ENCODE measurements around the gene PHF2. TPM values are rescaled to one million over a fixed set of nuclear protein-coding genes. Genes with fewer than 3 reads are reported as not detected.

The PHF2 gene
- total RNA-seq, 1 donor from 2014 or later = 7.3 TPM

- ATAC-seq (no peak), DNase-seq (ENCODE audit: low spot score) (peak; percentile 40)
These were observed 99.2 kb downstream of the PHF2 start for GRCh38 chr9:93675336-93676150.

- DNase-seq (ENCODE audit: low spot score) (peak; percentile 41), ATAC-seq (no peak)
These were observed 100.1 kb downstream of the PHF2 start for GRCh38 chr9:93676310-93677047.

DNA sequence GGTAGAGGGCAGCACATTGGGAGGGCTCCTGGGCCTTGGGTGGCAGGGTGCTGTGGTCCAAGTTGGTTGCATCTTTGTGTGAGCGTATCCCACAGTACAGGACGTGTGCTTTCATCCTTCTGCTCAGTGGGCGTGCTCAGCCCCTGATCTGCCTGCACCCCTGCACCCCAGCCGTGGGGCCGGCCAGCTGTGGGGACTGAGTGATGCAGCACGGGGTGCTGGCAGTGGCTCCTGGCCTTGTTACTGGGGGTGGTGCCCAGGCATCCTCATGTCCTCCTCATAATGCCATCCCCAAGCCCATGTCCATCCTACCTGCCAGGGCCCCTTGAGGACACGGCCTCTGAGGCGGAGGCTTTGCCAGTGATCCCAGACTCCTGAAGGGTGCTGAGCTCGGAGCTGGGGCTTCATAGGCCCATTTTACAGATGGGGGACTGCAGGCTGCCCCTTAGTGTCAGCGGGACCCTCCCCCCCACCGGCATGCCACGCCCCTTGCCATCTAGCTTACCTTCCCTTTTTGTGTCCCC lies 100.7 kb downstream of the PHF2 start:
- ATAC-seq = no peak
- DNase-seq (ENCODE audit: low spot score) = peak; percentile 42

DNA sequence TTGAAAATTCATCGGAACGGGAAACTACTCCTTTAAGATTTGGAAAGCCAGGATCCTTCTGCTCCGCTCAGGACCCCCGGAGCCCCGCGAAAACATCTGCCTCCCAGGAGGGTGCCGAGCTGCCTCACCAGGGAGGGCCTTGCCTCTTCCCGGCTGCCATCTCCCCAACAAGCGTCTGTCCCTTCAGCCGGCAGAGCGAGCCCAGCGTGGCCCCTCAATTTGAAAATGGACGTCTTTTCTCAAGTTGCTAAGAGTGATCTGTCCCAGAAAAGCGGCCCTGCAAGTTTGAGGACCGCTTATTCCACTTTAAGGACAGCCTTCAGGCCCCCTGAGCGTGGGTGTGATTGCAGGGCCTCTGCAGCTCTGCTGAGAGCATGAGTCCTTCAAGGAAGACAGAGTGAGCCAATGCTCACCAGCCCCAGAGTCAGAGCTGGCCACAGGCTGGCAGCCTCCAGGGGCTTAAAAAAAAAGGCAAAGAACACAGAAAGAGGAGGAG lies 101.3 kb downstream of the PHF2 start:
- DNase-seq (ENCODE audit: low spot score) = no peak

DNA sequence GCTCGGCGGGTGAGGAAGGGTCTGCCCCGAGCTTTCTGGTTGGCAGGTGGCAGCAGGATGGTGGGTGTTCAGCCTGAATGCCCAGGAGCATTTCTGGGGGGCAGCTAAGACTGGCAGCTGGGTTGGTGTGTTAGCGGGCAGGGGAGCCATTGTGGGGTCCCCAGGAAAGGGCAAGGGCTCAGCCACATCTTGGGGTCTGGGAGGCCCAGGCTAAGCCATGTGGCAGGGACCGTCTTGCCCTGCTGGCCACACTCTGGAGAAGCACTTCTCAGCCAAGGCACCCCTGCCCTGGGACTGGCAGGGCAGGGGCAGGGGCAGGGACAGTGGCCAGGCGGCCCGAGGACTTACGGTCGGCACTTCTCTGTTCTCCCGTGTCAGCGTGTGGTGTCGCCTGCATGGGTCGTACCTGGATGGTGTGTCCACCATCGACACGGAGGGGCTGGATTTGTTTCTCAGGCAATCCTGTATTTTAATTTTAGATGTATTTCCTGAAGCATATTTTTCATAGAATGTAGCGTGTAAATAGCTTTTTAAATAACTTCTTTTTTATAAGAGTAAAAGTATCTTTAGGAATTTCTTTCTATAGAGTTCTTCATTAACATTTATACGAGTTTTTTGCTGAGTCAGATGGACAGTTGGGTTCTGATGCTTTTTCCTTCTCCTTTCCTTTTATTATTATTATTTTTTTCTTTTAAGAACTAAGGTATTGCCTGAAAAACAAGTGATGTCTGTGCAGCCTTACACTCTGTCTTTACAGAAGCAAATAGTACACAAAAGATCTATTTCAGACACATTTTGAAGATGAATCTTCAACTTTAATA lies 102.0 kb downstream of the PHF2 start:
- DNase-seq (ENCODE audit: low spot score) (peak; percentile 37), ATAC-seq (no peak)

More for the DNA sequence above, 101.3 kb downstream of the PHF2 start:
- ATAC-seq = no peak

DNA sequence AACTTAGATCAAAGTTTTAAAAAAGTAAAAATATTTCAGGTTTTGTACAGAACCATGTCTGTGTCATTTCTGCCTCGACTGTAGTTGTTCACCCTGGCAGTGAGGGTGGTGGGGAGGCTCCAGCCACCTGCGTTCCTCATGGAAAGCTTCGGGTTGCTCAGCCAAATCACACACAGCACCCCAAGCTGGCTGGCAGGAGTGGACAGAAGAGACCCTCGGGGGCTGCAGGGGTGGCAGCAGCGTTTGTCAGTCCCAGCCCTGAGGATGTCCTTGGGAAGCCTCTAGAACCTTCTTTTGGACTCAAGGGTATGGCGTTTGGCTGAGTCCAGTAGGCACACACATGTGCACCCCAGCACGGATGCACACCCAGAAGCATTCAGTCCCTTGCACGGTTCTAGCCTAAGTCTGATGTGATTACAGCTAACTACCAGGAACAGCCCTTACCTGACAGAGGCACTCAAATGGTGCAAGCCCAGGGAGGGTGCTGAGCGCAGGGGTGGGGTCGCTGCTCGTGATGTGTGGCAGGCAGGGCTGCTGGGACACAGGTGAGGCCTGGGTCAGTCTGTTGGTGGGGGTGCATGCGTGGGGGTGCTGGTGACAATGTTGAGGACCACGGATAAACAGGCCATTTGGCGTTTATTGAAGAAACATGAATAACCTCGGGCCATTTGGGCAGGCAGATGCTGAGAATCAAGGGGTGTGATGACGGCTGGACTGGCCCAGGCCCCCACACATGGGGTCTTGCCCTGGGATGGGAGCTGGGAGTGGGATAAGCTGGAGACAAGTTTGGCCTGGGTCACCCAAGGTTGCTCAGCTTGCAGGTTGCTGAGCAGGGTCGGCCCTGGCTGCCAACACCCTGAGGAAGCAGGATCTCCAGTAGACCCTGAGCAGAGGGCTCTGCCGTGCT lies 103.4 kb downstream of the PHF2 start:
- DNase-seq (ENCODE audit: low spot score) = peak; percentile 28
- no peak for ATAC-seq

DNA sequence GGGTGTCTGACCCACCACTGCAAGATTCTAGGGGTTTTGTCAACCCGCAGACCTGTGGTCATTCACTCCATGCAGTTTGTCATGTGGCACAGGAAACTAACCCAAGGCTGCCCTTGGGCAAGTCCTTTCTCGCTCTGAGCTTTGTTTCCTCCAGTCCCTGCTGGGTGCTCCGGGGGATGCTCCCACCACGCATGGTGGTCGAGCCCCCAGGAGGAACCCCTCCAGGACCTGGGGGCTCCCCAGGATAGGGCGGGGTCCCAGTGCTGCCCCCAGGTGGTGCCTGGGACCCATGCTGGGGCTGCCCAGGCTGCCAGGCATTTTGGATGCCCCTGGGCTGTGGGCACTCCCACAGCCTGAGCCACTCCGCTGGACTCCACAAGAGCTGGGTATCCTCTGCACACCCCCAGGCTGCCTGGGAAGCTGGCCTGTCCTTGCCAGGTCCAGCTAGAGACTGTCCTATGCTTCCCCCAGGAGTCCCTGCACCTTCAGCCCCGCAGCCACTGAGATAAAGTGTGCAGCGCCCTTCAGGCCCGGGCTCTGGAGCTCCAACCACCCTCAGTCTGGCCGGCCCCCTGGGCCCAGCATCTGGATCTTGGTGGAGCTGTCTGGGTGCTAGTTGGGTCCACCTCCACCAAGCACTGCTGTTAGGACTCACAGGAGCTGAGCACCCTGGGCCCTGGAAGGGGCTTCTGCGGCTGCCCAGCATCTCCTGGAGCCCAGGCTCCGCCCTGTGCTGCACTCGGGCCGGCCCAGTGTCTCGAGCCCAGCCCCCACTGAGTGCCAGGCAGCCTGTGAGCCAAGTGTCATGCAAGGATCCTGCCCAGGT lies 104.3 kb downstream of the PHF2 start:
- DNase-seq (ENCODE audit: low spot score) = peak; percentile 44
- ATAC-seq = peak; percentile 5

DNA sequence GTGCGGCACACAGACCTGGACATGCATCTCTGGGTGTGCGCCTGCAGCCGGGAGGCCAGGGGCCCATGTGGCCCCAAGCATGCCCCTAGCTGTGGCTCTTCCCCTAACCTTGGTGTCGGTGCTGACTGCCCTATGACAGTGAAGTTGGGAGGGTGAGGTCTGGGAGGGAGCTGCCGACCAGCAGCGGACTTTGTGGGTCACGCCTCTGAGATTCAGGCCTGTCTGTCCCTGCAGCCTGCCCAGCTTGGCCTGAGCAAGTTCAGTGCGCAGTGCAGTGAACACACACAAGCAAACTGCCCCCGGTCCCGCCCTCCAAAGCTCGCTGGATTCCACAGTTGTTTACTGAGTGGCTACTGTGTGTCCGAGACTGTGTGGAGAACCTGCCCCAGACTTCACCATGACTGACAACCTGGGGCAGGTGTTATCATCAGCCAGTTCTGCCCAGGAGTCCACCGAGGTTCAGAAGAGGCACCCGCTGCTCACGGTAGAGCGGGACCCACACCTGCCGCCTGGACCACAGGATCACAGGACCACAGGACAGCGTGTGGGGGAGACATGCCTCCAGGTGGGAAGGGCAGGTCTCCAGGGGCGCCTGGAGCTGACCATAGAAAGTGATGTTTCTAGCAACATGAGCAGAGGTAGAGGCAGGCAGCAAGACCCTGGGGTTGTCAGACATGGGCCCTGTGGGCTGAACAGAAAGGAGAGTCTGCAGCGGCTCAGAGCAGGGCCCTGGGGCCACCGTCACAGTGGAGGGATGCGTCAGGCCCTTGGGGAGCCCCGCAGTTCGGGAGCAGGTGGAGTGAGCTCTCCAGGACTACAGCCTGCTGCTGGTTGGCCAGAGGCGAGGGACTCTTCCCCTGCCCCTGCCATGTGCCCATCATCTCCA lies 105.1 kb downstream of the PHF2 start:
- ATAC-seq (peak; percentile 45), DNase-seq (ENCODE audit: low spot score) (peak; percentile 45)

DNA sequence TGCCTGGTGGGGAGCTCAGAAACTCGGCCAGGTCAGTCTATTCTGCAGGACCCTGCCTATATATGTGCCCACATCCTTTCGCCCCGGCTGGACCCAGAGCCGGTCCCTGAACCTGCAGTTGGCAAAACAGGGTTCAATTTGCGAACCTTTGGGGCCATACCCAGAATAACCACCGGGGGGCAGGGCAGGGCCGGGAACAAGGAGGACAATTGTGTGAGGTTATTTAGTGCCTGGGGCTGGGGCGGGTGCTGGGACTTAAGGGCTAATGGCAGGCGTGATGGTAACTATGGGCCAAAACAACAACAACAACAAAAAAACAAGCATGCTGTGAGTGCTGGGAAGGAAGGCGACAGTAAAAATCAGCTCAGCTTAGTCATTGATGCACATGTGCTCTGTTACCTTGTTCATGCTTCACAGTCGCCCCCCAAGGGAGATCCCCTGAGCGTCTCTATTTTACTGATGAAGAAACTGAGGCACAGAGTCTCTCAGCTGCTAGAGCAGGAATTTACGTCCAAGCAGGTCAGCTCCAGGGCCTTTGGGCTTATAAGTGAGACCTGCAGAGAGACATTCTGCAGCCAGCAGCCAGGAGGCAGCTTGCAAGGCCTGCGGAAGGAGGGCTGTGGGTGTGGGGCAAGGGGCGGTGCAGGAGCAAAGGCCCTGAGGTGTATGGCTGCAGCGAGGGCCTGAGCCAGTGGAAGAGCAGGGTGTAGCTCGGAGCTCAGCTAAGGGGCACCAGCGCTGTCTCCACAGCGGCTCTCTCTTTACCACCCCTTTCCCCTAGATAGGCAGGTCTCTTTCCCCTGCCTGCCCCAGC lies 106.0 kb downstream of the PHF2 start:
- DNase-seq (ENCODE audit: low spot score) (peak; percentile 76), ATAC-seq (peak; percentile 89)

GRCh38 chr9:93683331-93684134 lies 107.1 kb downstream of the PHF2 start:
- no peak for ATAC-seq
- DNase-seq (ENCODE audit: low spot score) = peak; percentile 35

GRCh38 chr9:93684161-93684765 lies 107.9 kb downstream of the PHF2 start:
- ATAC-seq = no peak
- peak; percentile 37 for DNase-seq (ENCODE audit: low spot score)

DNA sequence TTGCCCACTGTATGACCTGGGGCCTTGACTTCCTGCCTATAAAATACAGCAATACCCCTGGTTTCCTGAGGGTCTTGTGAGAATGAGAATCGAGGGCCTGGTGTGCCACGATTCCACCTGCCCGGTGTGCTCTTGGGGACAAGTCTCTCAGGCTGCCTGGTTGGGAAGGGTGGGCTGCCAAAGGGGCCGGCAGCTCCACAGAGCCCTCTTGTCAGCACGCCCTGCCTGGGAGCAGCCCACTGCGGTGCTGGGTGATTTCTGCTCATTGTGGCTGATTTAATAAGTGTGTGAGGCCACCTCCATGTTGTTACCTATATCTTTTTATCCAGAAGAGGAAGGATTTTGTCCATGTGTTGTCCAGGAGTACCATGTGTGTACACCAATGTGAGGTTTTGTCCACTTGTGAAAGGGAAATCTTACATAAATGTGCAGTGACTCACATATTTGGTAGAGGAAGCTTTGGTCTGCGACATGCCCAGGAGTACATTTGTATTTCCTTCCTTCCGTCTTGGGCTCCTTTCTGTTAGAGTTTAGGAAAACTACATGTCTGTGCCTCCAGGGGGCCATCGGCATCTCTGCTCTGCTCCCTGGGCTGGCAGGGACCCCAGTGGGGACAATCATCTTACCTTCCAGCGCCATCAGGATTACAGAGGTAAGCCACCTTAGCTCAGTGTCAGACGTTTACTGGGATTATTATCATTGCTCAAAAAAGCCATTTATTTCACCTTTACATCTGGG lies 108.6 kb downstream of the PHF2 start:
- DNase-seq (ENCODE audit: low spot score) (no peak), ATAC-seq (no peak)

DNA sequence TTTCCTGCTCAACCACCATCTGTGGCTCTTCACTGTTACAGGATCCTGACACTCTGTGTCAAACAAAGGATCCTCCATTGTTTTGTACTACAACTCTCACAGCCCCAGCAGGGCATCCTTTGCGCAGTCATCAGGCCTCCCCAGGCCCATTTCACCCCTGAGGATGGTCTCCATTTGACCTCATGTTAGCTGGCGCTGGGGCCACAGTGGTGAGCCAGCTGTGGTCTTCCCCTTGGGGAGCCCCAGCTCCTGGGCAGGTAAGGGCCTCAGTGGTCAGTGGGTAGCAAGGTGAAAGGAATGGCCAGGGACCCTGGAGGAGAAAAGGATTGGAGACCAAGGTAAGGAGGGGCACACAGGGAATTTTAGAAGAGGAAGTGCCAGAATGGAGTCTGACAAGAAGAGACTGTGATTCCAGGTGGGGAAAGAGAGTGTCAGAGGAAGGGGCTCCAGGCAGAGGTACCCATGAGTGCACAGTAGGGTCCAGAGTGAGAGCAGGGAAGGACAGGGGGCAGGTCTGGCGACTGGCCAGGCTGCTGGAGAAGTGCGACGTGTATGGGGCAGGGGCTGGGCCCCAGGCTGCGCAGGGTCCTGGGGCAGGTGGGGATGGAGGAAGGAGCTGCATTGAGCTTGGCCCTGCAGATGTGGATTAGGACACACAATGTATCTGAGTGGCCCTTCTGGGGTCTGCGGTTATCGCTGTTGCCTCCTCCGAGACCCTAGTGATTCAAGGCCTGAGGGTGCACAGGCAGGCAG lies 109.9 kb downstream of the PHF2 start:
- ATAC-seq (no peak), DNase-seq (ENCODE audit: low spot score) (peak; percentile 40)

DNA sequence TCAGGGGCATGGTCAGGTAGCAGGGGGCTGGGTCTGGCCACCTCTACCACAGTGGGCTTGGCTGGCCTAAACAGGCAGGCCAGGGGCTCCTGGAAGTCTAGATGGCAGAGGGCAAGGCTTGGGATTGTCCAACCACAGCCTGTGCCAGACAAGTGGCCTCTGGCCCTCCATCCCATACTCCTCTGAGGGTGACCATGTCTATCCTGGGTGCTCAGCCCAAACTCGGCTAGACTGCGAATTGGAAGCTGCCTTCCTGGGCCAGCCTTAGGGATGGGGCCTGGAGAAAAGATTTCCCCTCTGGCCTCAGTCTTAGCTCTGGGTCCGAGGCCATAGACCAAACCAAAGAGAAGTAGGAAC lies 110.5 kb downstream of the PHF2 start:
- no peak for ATAC-seq
- DNase-seq (ENCODE audit: low spot score) = no peak
